Stomach (tissue), 4 donors: Measurements from ENCODE around the gene ANGPTL2.

Source experiments
- POLR2A ChIP-seq, 4 donors: fragments of 450-650 bp; IDR thresholded peaks; one replicate each; pipeline ENCODE4 v1.6.1; 2016; ENCODE audit warnings: antibody characterized with exemption in 4 of 4, control low read depth in 2 of 4, mild to moderate bottlenecking in 1 of 4, moderate library complexity in 1 of 4
- POLR2AphosphoS5 ChIP-seq, 3 donors: sonication (generic); formaldehyde crosslinking; IDR thresholded peaks; one replicate each; pipeline ENCODE4 v1.6.1; 2016; ENCODE audit warnings: antibody characterized with exemption in 3 of 3
- TF ChIP-seq, protein P1 (sequence below), 7 experiments: fragments of 450-650 bp in 4 of 7; fragments of 200-600 bp in 3 of 7; sonication (generic) in 3 of 7; IDR thresholded peaks; one replicate each; pipeline ENCODE4 v1.5.1; 2016 to 2019; ENCODE audit warnings: antibody characterized with exemption in 7 of 7, control low read depth in 2 of 7, mild to moderate bottlenecking in 1 of 7

GRCh38 chr9:127064335-127064734 lies 58.1 kb downstream of the ANGPTL2 start:
- TF ChIP-seq, protein P1, sequence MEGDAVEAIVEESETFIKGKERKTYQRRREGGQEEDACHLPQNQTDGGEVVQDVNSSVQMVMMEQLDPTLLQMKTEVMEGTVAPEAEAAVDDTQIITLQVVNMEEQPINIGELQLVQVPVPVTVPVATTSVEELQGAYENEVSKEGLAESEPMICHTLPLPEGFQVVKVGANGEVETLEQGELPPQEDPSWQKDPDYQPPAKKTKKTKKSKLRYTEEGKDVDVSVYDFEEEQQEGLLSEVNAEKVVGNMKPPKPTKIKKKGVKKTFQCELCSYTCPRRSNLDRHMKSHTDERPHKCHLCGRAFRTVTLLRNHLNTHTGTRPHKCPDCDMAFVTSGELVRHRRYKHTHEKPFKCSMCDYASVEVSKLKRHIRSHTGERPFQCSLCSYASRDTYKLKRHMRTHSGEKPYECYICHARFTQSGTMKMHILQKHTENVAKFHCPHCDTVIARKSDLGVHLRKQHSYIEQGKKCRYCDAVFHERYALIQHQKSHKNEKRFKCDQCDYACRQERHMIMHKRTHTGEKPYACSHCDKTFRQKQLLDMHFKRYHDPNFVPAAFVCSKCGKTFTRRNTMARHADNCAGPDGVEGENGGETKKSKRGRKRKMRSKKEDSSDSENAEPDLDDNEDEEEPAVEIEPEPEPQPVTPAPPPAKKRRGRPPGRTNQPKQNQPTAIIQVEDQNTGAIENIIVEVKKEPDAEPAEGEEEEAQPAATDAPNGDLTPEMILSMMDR (IDR thresholded peaks at IDR 0.05) = no peak
- TF ChIP-seq POLR2A (IDR thresholded peaks at IDR 0.05) (no peak), POLR2AphosphoS5 (IDR thresholded peaks at IDR 0.05) (no peak)
